Brain microvascular endothelial cell (primary cell): ENCODE measurements around the gene RERE.
"Not testable (repeated sequence)": the region's sequence is repeated elsewhere in the genome, so short reads cannot be mapped to it uniquely, and the experiment has no call there.

Experiments
- DNase-seq: peaks from one replicate; pipeline ENCODE4 v3.0.0-alpha.2; 2020
- H3K27ac ChIP-seq: fragments of 250-450 bp; sonication (Bioruptor Pico); 2 replicates; pipeline ENCODE4 v1.5.1; 2020; ENCODE audit warnings: mild to moderate bottlenecking, moderate library complexity
- H3K27me3 ChIP-seq: fragments of 250-450 bp; sonication (Bioruptor Pico); replicated peaks from 2 replicates; pipeline ENCODE4 v1.5.1; 2020; ENCODE audit warnings: mild to moderate bottlenecking
- H3K36me3 ChIP-seq: fragments of 250-450 bp; sonication (Bioruptor Pico); replicated peaks from 2 replicates; pipeline ENCODE4 v1.5.1; 2020; ENCODE audit warnings: mild to moderate bottlenecking
- H3K4me3 ChIP-seq: 2 replicates; pipeline ENCODE4 v1.5.1; 2011; ENCODE audit warnings: low read depth, mild to moderate bottlenecking, control low read depth, low read length, moderate library complexity
- CTCF ChIP-seq: IDR thresholded peaks from 2 replicates; pipeline ENCODE4 v1.5.1; 2011; ENCODE audit warnings: low read depth, mild to moderate bottlenecking, moderate library complexity, low read length, control low read depth, inconsistent platforms; ENCODE audit errors: missing control alignments
- in situ Hi-C: cut with HindIII; loops from 2 replicates; pipeline ENCODE4 v1.10.0; 2017; ENCODE audit warnings: low sequenced_read_pairs, low pct_ligation_motif_present

Gene RERE

GRCh38 chr1:8386247-8386646 is 431.2 kb downstream of the RERE start:
- Histone ChIP-seq H3K27ac (no peak overlapping the region), H3K36me3 (peaks cover 19% of the 10 kb centered on the region), H3K27me3 (no peaks in the 10 kb centered on the region), H3K4me3 (no peak overlapping the region)
- DNase-seq = no peak
- no peak for TF ChIP-seq CTCF
- in situ Hi-C loops = no loop called here

GRCh38 chr1:8384577-8384976 is 432.9 kb downstream of the RERE start:
- Histone ChIP-seq H3K27ac (peak overlapping the region; percentile 13), H3K27me3 (no peaks in the 10 kb centered on the region), H3K4me3 (no peak overlapping the region), H3K36me3 (peaks cover 12% of the 10 kb centered on the region)
- no peak for TF ChIP-seq CTCF
- DNase-seq = no peak
- in situ Hi-C loops = no loop called here

- H3K4me3 ChIP-seq = no peak overlapping the region
- DNase-seq = peak; percentile 41
- H3K36me3 ChIP-seq = peaks cover 11% of the 10 kb centered on the region
- TF ChIP-seq CTCF = no peak
- H3K27ac ChIP-seq = peak overlapping the region; percentile 13
- H3K27me3 ChIP-seq = no peaks in the 10 kb centered on the region
- in situ Hi-C loops = no loop called here
Observed at GRCh38 chr1:8384088-8384487, 433.4 kb downstream of the RERE start.

GRCh38 chr1:8382608-8383505 is 434.6 kb downstream of the RERE start:
- H3K27me3 ChIP-seq = no peaks in the 10 kb centered on the region
- in situ Hi-C loops = no loop called here
- H3K36me3 ChIP-seq = peaks cover 9% of the 10 kb centered on the region
- no peak overlapping the region for H3K27ac ChIP-seq
- no peak for TF ChIP-seq CTCF
- DNase-seq = no peak
- no peak overlapping the region for H3K4me3 ChIP-seq

GRCh38 chr1:8382051-8382505 is 435.4 kb downstream of the RERE start:
- Histone ChIP-seq H3K27me3 (no peaks in the 10 kb centered on the region), H3K4me3 (no peak overlapping the region), H3K27ac (no peak overlapping the region), H3K36me3 (peaks cover 6% of the 10 kb centered on the region)
- in situ Hi-C loops = no loop called here
- peak; percentile 44 for DNase-seq
- TF ChIP-seq CTCF = no peak

GRCh38 chr1:8381618-8382017 is 435.8 kb downstream of the RERE start:
- in situ Hi-C loops = no loop called here
- TF ChIP-seq CTCF = no peak
- no peak for DNase-seq
- Histone ChIP-seq H3K36me3 (peaks cover 6% of the 10 kb centered on the region), H3K27ac (no peak overlapping the region), H3K4me3 (no peak overlapping the region), H3K27me3 (no peaks in the 10 kb centered on the region)

GRCh38 chr1:8380310-8380709 is 437.1 kb downstream of the RERE start:
- in situ Hi-C loops, H3K27ac ChIP-seq, H3K4me3 ChIP-seq: not testable (repeated sequence)

More at GRCh38 chr1:8380310-8380709, 437.1 kb downstream of the RERE start:
- not testable (repeated sequence) for H3K36me3 ChIP-seq, H3K27me3 ChIP-seq, DNase-seq
